Activated T-cell treated with anti-CD3 and anti-CD28 coated beads, Interleukin-2, amount 50 U/mL, for 24 hours (primary cell): ENCODE measurements around the gene NUDT1.
A peak's percentile ranks its signal among the peaks of the same experiment; 100 is the strongest.

ENCODE experiments used
- DNase-seq: peaks from one replicate; pipeline ENCODE4 v3.0.0-alpha.2; 2020
- H3K27ac Mint-ChIP-seq: 2 replicates; pipeline ENCODE4 v1.8.0; 2020; ENCODE audit warnings: mild to moderate bottlenecking, mixed read lengths
- H3K27me3 Mint-ChIP-seq: 2 replicates; pipeline ENCODE4 v1.8.0; 2020; ENCODE audit warnings: mixed read lengths
- H3K36me3 Mint-ChIP-seq: 2 replicates; pipeline ENCODE4 v1.8.0; 2020; ENCODE audit warnings: low read depth, mixed read lengths
- H3K4me1 Mint-ChIP-seq: 2 replicates; pipeline ENCODE4 v1.8.0; 2020; ENCODE audit warnings: low read depth, mixed read lengths
- H3K4me3 Mint-ChIP-seq: 2 replicates; pipeline ENCODE4 v1.8.0; 2020; ENCODE audit warnings: mild to moderate bottlenecking, moderate library complexity, mixed read lengths
- H3K9me3 Mint-ChIP-seq: 2 replicates; pipeline ENCODE4 v1.8.0; 2020; ENCODE audit warnings: mixed read lengths

NUDT1 gene

GRCh38 chr7:2213551-2214215 is 28.3 kb upstream of the NUDT1 start:
- Mint-ChIP-seq H3K4me1 (peaks cover 17% of the 10 kb centered on the region), H3K9me3 (no peaks in the 10 kb centered on the region), H3K4me3 (no peak overlapping the region), H3K27ac (peak overlapping the region; percentile 13), H3K36me3 (peaks cover 93% of the 10 kb centered on the region), H3K27me3 (no peaks in the 10 kb centered on the region)
- DNase-seq = no peak

- Mint-ChIP-seq H3K27ac (peak overlapping the region; percentile 7), H3K27me3 (no peaks in the 10 kb centered on the region), H3K4me1 (peaks cover 17% of the 10 kb centered on the region), H3K36me3 (peaks cover 92% of the 10 kb centered on the region), H3K9me3 (no peaks in the 10 kb centered on the region), H3K4me3 (no peak overlapping the region)
- DNase-seq = no peak
These were observed 27.4 kb upstream of the NUDT1 start for GRCh38 chr7:2214636-2215035.

GRCh38 chr7:2215851-2216250 is 26.2 kb upstream of the NUDT1 start:
- no peak overlapping the region for H3K4me3 Mint-ChIP-seq
- no peak overlapping the region for H3K27ac Mint-ChIP-seq
- peaks cover 13% of the 10 kb centered on the region for H3K4me1 Mint-ChIP-seq
- peaks cover 96% of the 10 kb centered on the region for H3K36me3 Mint-ChIP-seq
- DNase-seq = no peak
- H3K27me3 Mint-ChIP-seq = no peaks in the 10 kb centered on the region
- no peaks in the 10 kb centered on the region for H3K9me3 Mint-ChIP-seq

GRCh38 chr7:2217206-2217605 is 24.8 kb upstream of the NUDT1 start:
- Mint-ChIP-seq H3K4me3 (no peak overlapping the region), H3K36me3 (peaks cover 94% of the 10 kb centered on the region), H3K9me3 (no peaks in the 10 kb centered on the region), H3K4me1 (peaks cover 13% of the 10 kb centered on the region), H3K27me3 (no peaks in the 10 kb centered on the region), H3K27ac (no peak overlapping the region)
- no peak for DNase-seq

GRCh38 chr7:2217716-2218443 is 24.1 kb upstream of the NUDT1 start:
- Mint-ChIP-seq H3K4me3 (no peak overlapping the region), H3K27me3 (no peaks in the 10 kb centered on the region), H3K27ac (no peak overlapping the region), H3K36me3 (peaks cover 94% of the 10 kb centered on the region), H3K4me1 (peaks cover 13% of the 10 kb centered on the region), H3K9me3 (no peaks in the 10 kb centered on the region)
- DNase-seq = no peak

- Mint-ChIP-seq H3K4me3 (no peak overlapping the region), H3K27ac (no peak overlapping the region)
These were observed 23.6 kb upstream of the NUDT1 start for GRCh38 chr7:2218444-2218785.

GRCh38 chr7:2219136-2219535 is 22.9 kb upstream of the NUDT1 start:
- Mint-ChIP-seq H3K36me3 (peaks cover 94% of the 10 kb centered on the region), H3K27ac (no peak overlapping the region), H3K4me3 (no peak overlapping the region), H3K27me3 (no peaks in the 10 kb centered on the region), H3K4me1 (peaks cover 10% of the 10 kb centered on the region), H3K9me3 (no peaks in the 10 kb centered on the region)
- DNase-seq = no peak

More at GRCh38 chr7:2218444-2218785, 23.6 kb upstream of the NUDT1 start:
- Mint-ChIP-seq H3K9me3 (no peaks in the 10 kb centered on the region), H3K36me3 (peaks cover 94% of the 10 kb centered on the region), H3K4me1 (peaks cover 13% of the 10 kb centered on the region), H3K27me3 (no peaks in the 10 kb centered on the region)
- no peak for DNase-seq

- no peak overlapping the region for H3K4me3 Mint-ChIP-seq
- H3K9me3 Mint-ChIP-seq = no peaks in the 10 kb centered on the region
- DNase-seq = no peak
- peaks cover 94% of the 10 kb centered on the region for H3K36me3 Mint-ChIP-seq
- no peak overlapping the region for H3K27ac Mint-ChIP-seq
- no peaks in the 10 kb centered on the region for H3K27me3 Mint-ChIP-seq
- peaks cover 8% of the 10 kb centered on the region for H3K4me1 Mint-ChIP-seq
These were observed 22.4 kb upstream of the NUDT1 start for GRCh38 chr7:2219606-2220005.

GRCh38 chr7:2220030-2220429 is 22.0 kb upstream of the NUDT1 start:
- Mint-ChIP-seq H3K4me1 (peaks cover 5% of the 10 kb centered on the region), H3K36me3 (peaks cover 94% of the 10 kb centered on the region)

GRCh38 chr7:2220506-2220905 is 21.5 kb upstream of the NUDT1 start:
- H3K4me1 Mint-ChIP-seq = peaks cover 3% of the 10 kb centered on the region
- no peak for DNase-seq
- no peaks in the 10 kb centered on the region for H3K27me3 Mint-ChIP-seq
- no peak overlapping the region for H3K27ac Mint-ChIP-seq
- H3K9me3 Mint-ChIP-seq = no peaks in the 10 kb centered on the region
- peaks cover 93% of the 10 kb centered on the region for H3K36me3 Mint-ChIP-seq
- H3K4me3 Mint-ChIP-seq = no peak overlapping the region

More at GRCh38 chr7:2220030-2220429, 22.0 kb upstream of the NUDT1 start:
- DNase-seq = no peak
- Mint-ChIP-seq H3K9me3 (no peaks in the 10 kb centered on the region), H3K27ac (no peak overlapping the region), H3K4me3 (no peak overlapping the region), H3K27me3 (no peaks in the 10 kb centered on the region)

GRCh38 chr7:2220954-2221353 is 21.1 kb upstream of the NUDT1 start:
- Mint-ChIP-seq H3K36me3 (peaks cover 93% of the 10 kb centered on the region), H3K9me3 (no peaks in the 10 kb centered on the region), H3K27ac (no peak overlapping the region), H3K27me3 (no peaks in the 10 kb centered on the region), H3K4me3 (no peak overlapping the region), H3K4me1 (no peaks in the 10 kb centered on the region)
- no peak for DNase-seq

- peaks cover 92% of the 10 kb centered on the region for H3K36me3 Mint-ChIP-seq
- no peak overlapping the region for H3K4me3 Mint-ChIP-seq
- H3K4me1 Mint-ChIP-seq = peaks cover under 1% of the 10 kb centered on the region
- no peak for DNase-seq
- no peaks in the 10 kb centered on the region for H3K27me3 Mint-ChIP-seq
- H3K27ac Mint-ChIP-seq = no peak overlapping the region
- H3K9me3 Mint-ChIP-seq = no peaks in the 10 kb centered on the region
These were observed 19.5 kb upstream of the NUDT1 start for GRCh38 chr7:2222516-2222915.

GRCh38 chr7:2223321-2223720 is 18.7 kb upstream of the NUDT1 start:
- H3K36me3 Mint-ChIP-seq = peaks cover 91% of the 10 kb centered on the region
- no peaks in the 10 kb centered on the region for H3K27me3 Mint-ChIP-seq
- no peak overlapping the region for H3K27ac Mint-ChIP-seq
- DNase-seq = no peak
- H3K4me1 Mint-ChIP-seq = peaks cover 5% of the 10 kb centered on the region
- no peaks in the 10 kb centered on the region for H3K9me3 Mint-ChIP-seq
- H3K4me3 Mint-ChIP-seq = no peak overlapping the region

- no peak for DNase-seq
- peaks cover 90% of the 10 kb centered on the region for H3K36me3 Mint-ChIP-seq
- H3K27ac Mint-ChIP-seq = no peak overlapping the region
- no peaks in the 10 kb centered on the region for H3K27me3 Mint-ChIP-seq
- no peak overlapping the region for H3K4me3 Mint-ChIP-seq
- peaks cover 6% of the 10 kb centered on the region for H3K4me1 Mint-ChIP-seq
- no peaks in the 10 kb centered on the region for H3K9me3 Mint-ChIP-seq
These were observed 17.5 kb upstream of the NUDT1 start for GRCh38 chr7:2224491-2224928.

GRCh38 chr7:2224934-2225333 is 17.1 kb upstream of the NUDT1 start:
- H3K36me3 Mint-ChIP-seq = peaks cover 92% of the 10 kb centered on the region
- H3K4me3 Mint-ChIP-seq = no peak overlapping the region
- H3K27ac Mint-ChIP-seq = no peak overlapping the region

More at GRCh38 chr7:2224934-2225333, 17.1 kb upstream of the NUDT1 start:
- no peak for DNase-seq
- H3K27me3 Mint-ChIP-seq = no peaks in the 10 kb centered on the region
- peaks cover 8% of the 10 kb centered on the region for H3K4me1 Mint-ChIP-seq
- no peaks in the 10 kb centered on the region for H3K9me3 Mint-ChIP-seq
